Psoas muscle (tissue), 8 donors: ENCODE results near the gene EPS8L3. TPM values are rescaled to one million over a fixed set of nuclear protein-coding genes. Genes with fewer than 3 reads are reported as not detected.
"Not testable (repeated sequence)": the region's sequence is repeated elsewhere in the genome, so short reads cannot be mapped to it uniquely, and the experiment has no call there.

Source experiments
- ATAC-seq, 4 donors: fragments of 200-7000 bp; cut with Tn5 transposase; one replicate each; pipeline ENCODE4 v1.9.1; 2020; ENCODE audit warnings: moderate library complexity in 3 of 4, mild to moderate bottlenecking in 2 of 4
- DNase-seq, 2 donors: peaks; one replicate each; pipeline ENCODE4 v3.0.0-alpha.2; 2020
- H3K27ac ChIP-seq: fragments of 200-600 bp; one replicate; pipeline ENCODE4 v1.8.0; 2022
- H3K27me3 ChIP-seq, 3 donors: fragments of 200-600 bp in 1 of 3; one replicate each; pipeline versions ENCODE4 v1.6.1 to v1.8.0; 2013 to 2022; ENCODE audit warnings: low read length in 2 of 3, mild to moderate bottlenecking in 2 of 3, moderate library complexity in 1 of 3; ENCODE audit not compliant: insufficient read depth in 3 of 3
- H3K36me3 ChIP-seq, 2 donors: fragments of 200-600 bp in 1 of 2; one replicate each; pipeline versions ENCODE4 v1.6.1 to v1.8.0; 2013 to 2022; ENCODE audit warnings: low read depth in 1 of 2, mild to moderate bottlenecking in 1 of 2, moderate library complexity in 1 of 2; ENCODE audit not compliant: insufficient read depth in 1 of 2
- H3K4me1 ChIP-seq: fragments of 200-600 bp; one replicate; pipeline ENCODE4 v1.8.0; 2022
- H3K4me3 ChIP-seq: fragments of 200-600 bp; one replicate; pipeline ENCODE4 v1.8.0; 2022; ENCODE audit warnings: mild to moderate bottlenecking
- H3K9me3 ChIP-seq: fragments of 200-600 bp; one replicate; pipeline ENCODE4 v1.8.0; 2022
- WGBS, 3 donors: extraction: QIAGEN DNeasy Blood & Tissue Kit; methylation state at CpG; one replicate each; pipeline versions ENCODE4 v1.1.6 to v1.1.7; 2013; 5-methylcytosine and 5-hydroxymethylcytosine counted together
- intact Hi-C, 2 donors: fragments of 100-400 bp; cut with DNase I; formaldehyde crosslinking; loops; one replicate each; pipeline versions ENCODE4 v1.11.0 to v1.14.2; 2022
- polyA plus RNA-seq, 3 donors: library from polyadenylated mRNA; stranded (reverse); fragments of 200-250 nt; gene quantifications; one replicate each; pipeline ENCODE4 v1.2.3, GENCODE V29; 2013
- total RNA-seq, 4 donors: library from RNA; stranded (reverse); fragmentation: NEBNext Ultra II Directional in 2 of 4; extraction: Animal tissue kit (Norgen Biotek cat#: 25700) in 2 of 4; gene quantifications; one replicate each; pipeline versions ENCODE4 v1.2.1 to v1.2.4, GENCODE V29; 2021 to 2023
- TF ChIP-seq, protein P1 (sequence below): fragments of 200-600 bp; IDR thresholded peaks from one replicate; pipeline ENCODE4 v1.8.0; 2022; ENCODE audit warnings: antibody characterized with exemption
- donor health status: healthy with polysubstance abuse.
- donor health status: DM: no; HTN: no; CAD: no; lungs with moderate emphysema.
- donor health status: Bipolar disorder and iron deficiency.
- donor health status: healthy.
- donor health status: DM: yes; HTN: yes; CAD: no.
- donor health status: DM: no; HTN: no; CAD: no.
- donor health status: DM: no; HTN: no; CAD: no.
- donor health status: DM: yes; HTN: yes; CAD: no.

Gene EPS8L3
- total and polyA plus RNA-seq, 7 donors, result 0.03 to 0.64 (median 0.57) TPM; not detected in 4

DNA sequence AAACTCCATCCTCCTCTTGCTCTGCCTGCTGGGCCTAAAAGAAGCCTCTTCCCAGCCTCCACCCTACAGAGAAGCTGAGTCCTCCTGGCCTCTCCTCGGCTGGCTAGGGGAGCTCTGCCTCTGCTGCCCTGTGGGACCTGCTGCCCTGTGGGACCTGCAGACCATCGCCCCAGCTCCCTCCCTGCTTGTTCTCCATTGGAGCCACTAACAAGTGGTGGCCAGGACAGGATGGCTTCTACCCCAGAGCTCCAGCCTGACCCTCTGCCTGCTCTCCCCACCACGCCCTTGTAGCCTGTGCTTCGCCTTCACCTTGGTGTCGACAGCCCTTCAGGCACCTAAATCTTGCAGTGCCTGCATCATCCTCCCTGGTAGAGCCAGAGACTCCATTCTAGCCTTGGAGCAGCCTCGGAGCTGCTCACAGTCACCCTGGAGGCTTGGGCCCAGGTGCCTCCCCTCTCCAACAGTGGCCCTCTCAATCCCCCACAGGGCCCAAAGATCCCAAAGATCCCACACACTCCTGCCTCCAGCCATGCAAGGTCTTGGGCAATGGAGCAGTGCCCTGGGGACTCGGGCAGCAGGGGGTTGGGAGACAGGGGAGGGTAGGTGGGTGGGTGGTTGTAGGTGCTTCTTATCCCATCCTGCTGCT lies 3.0 kb downstream of the EPS8L3 start:
- no peaks in the 10 kb centered on the region for H3K27me3 ChIP-seq
- 85 to 93% (median 88%) methylated on average over 7 of the region's 7 CpGs for WGBS, 3 donors
- H3K4me1 ChIP-seq, result no peaks in the 10 kb centered on the region
- no peak overlapping the region for H3K4me3 ChIP-seq
- ATAC-seq, result no peak
- TF ChIP-seq, protein P1, sequence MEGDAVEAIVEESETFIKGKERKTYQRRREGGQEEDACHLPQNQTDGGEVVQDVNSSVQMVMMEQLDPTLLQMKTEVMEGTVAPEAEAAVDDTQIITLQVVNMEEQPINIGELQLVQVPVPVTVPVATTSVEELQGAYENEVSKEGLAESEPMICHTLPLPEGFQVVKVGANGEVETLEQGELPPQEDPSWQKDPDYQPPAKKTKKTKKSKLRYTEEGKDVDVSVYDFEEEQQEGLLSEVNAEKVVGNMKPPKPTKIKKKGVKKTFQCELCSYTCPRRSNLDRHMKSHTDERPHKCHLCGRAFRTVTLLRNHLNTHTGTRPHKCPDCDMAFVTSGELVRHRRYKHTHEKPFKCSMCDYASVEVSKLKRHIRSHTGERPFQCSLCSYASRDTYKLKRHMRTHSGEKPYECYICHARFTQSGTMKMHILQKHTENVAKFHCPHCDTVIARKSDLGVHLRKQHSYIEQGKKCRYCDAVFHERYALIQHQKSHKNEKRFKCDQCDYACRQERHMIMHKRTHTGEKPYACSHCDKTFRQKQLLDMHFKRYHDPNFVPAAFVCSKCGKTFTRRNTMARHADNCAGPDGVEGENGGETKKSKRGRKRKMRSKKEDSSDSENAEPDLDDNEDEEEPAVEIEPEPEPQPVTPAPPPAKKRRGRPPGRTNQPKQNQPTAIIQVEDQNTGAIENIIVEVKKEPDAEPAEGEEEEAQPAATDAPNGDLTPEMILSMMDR, result no peak
- H3K27ac ChIP-seq, result no peak overlapping the region
- H3K9me3 ChIP-seq, result no peaks in the 10 kb centered on the region
- intact Hi-C loops, result loop anchor here in 1 of 2 donors (10.0 kb wide), 1 partner anchor 56 kb away; no protein-coding TSS in a partner anchor
- no peaks in the 10 kb centered on the region for H3K36me3 ChIP-seq
- no peak for DNase-seq

DNA sequence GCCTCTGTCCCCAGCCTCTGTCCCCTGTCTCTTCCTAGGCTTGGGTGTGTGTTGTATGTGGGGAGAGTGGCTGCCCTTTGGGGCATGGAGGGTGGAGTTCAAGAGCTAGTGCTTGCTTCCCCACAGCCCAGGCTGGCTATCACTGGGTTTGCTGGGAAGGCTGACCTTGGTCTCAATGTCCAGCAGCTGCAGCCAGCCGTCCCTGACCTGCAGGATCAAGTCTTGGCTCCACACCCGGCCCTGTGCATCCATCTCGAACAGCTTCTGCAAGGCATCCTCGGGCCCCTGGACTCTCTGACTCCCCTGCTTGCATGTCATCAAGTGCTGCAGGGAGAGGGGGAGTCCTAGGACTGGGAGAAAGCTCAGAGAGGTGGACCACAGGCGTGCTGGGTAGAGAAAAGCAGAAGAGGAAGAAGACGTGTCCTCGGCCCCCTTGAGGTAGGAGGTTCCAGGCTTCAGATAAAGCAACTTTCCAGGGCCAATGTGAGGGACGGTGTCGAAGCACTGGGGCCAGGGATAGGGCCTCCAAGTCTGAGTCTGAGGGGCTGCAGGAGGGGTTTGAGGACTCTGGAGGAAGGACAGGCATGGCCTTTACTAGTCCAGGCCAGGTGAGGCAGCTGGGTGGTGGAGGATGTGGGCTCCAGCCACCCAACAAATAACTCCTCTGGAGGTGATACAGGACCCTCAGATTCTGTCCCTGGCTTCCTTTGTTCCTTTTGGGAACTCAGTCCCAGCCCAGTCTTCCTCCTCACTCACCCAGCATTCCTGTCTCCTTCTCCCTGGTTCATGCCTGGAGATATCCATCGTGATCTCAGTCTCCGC lies 4.0 kb downstream of the EPS8L3 start:
- Histone ChIP-seq H3K36me3 (no peaks in the 10 kb centered on the region), H3K4me3 (no peak overlapping the region), H3K27me3 (no peaks in the 10 kb centered on the region), H3K4me1 (no peaks in the 10 kb centered on the region), H3K27ac (no peak overlapping the region), H3K9me3 (no peaks in the 10 kb centered on the region)
- WGBS, 3 donors, result 92% methylated on average over 11 of the region's 11 CpGs
- TF ChIP-seq, protein P1, result no peak
- ATAC-seq (no peak), DNase-seq (no peak)
- intact Hi-C loops, result loop anchor here in 1 of 2 donors (10.0 kb wide), 1 partner anchor 55 kb away; no protein-coding TSS in a partner anchor

DNA sequence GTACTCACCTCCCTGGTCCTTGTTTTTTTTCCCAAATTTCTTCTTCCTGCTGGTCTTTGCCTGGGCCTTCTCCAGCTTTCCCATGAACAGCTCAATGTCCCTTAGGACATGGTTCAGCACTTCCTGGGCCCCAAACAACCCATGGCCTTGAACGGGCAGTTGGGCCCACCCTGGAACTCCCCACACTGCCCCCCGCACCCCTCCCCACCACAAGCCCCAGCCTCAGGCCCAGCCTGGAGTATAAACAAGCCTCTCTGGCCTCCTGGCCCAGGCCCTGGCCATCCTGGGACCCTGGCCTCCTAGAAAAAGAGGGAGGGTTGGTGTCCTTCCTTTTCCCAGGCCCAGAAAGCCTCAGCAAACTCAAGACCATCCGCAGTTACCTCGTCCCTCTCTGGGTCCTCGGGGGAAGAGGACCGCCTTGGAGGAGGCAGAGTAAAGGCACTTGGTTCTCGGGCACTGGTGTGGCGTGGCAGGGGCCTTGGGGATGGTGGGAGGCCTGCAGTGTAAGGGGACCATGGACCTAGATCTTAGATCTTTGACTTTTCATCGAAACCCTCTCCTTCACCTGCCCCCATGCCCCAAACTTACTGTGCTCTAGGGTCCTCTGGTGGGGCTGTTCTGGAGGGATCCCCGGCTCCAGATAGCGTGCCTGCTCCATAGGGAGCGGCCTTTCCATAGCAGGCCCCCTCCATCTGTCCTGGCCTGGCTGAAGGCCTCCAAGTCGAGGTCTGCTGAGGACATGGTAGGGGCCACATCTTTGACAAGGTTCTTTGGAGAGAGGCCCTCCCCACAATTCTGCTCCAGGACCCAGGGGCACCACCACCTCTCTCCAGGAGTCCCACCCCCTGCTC lies 5.6 kb downstream of the EPS8L3 start:
- no peak overlapping the region for H3K4me3 ChIP-seq
- H3K9me3 ChIP-seq, result no peaks in the 10 kb centered on the region
- no peak for ATAC-seq
- no peak for DNase-seq
- no peaks in the 10 kb centered on the region for H3K36me3 ChIP-seq
- TF ChIP-seq, protein P1, result no peak
- no peak overlapping the region for H3K27ac ChIP-seq
- H3K4me1 ChIP-seq, result no peaks in the 10 kb centered on the region
- no peaks in the 10 kb centered on the region for H3K27me3 ChIP-seq
- 91 to 92% (median 92%) methylated on average over 13 of the region's 13 CpGs for WGBS, 3 donors
- intact Hi-C loops, result no loop called here

DNA sequence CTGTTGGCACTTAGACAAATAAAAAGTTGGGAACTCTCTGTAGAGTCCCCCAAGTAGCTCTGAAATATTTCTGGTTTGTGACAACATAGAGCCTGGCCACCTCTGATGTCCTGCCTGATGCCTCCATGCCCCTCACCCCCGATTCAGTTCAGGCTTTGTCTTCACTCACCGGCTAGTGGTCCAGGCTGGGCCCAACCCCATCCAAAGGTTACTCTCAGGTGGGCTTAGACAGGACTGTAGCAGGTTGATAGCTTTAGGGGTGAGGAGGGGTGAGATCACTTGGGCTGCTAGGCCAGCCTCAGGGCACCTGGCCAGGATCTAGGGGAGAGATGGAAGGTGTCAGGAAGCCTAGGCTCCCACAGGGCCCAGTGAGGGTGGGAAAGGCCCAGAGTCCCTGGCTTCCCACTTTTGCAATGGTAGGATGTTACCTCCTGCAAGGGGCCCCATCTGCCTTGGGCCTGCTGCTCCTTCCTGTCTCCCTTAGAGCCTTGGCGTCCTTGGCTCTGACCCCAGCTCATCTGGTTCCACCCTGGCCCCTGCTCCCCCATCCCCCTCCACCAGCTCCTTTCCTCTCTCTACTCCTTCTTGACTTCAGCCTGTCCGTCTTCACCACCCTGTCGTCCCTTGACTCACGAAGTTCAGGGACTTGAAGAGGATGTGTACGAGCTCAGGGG lies 6.7 kb downstream of the EPS8L3 start:
- no peaks in the 10 kb centered on the region for H3K9me3 ChIP-seq
- intact Hi-C loops, result no loop called here
- H3K4me3 ChIP-seq, result no peak overlapping the region
- ATAC-seq, result no peak
- TF ChIP-seq, protein P1, result no peak
- DNase-seq, result no peak
- H3K27me3 ChIP-seq, result no peaks in the 10 kb centered on the region
- WGBS, 3 donors, result 79 to 94% (median 89%) methylated on average over 7 of the region's 7 CpGs
- H3K4me1 ChIP-seq, result no peaks in the 10 kb centered on the region
- H3K27ac ChIP-seq, result no peak overlapping the region
- H3K36me3 ChIP-seq, result no peaks in the 10 kb centered on the region

DNA sequence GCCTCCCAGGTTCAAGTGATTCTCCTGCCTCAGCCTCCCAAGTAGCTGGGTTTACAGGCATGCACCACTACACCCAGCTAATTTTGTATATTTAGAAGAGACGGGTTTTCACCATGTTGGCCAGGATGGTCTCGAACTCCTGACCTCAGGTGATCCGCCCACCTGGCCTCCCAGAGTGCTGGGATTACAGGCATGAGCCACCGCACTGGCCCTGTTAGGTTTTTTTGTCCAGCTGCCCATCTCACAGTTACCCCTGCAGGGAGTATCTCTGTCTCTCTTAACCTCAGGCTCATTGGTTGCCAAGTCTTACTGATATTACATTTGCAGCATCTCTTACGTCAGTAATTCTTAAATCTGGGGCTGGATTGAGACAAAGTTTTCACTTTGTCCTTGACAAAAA lies 7.4 kb downstream of the EPS8L3 start:
- H3K9me3 ChIP-seq, ATAC-seq, H3K36me3 ChIP-seq, H3K27me3 ChIP-seq, H3K27ac ChIP-seq, DNase-seq, H3K4me1 ChIP-seq, intact Hi-C loops, H3K4me3 ChIP-seq: not testable (repeated sequence)
- WGBS, 3 donors, result 88 to 92% (median 92%) methylated on average over 5 of the region's 5 CpGs
